Trophoblast cell (in vitro differentiated cells and primary cell): ENCODE data around the gene CBFA2T3.

ENCODE experiments used
- DNase-seq, 2 donors: peaks; one replicate each; pipeline ENCODE4 v3.0.0-alpha.2; 2016
- H2AFZ ChIP-seq: 2 replicates; pipeline ENCODE4 v1.6.1; 2013; ENCODE audit warnings: low read length, moderate library complexity, mild to moderate bottlenecking; ENCODE audit not compliant: insufficient read depth, poor library complexity
- H2AK5ac ChIP-seq: 2 replicates; pipeline ENCODE4 v1.6.1; 2013; ENCODE audit warnings: mild to moderate bottlenecking, low read length
- H2BK120ac ChIP-seq: 2 replicates; pipeline ENCODE4 v1.6.1; 2013; ENCODE audit warnings: low read length, mild to moderate bottlenecking, moderate library complexity; ENCODE audit not compliant: insufficient read depth, poor library complexity
- H2BK12ac ChIP-seq: 2 replicates; pipeline ENCODE4 v1.6.1; 2013; ENCODE audit warnings: mild to moderate bottlenecking, low read length, moderate library complexity
- H2BK5ac ChIP-seq: 2 replicates; pipeline ENCODE4 v1.6.1; 2013; ENCODE audit warnings: low read length, low read depth, moderate library complexity, mild to moderate bottlenecking; ENCODE audit not compliant: poor library complexity
- H3K14ac ChIP-seq: 2 replicates; pipeline ENCODE4 v1.6.1; 2013; ENCODE audit warnings: mild to moderate bottlenecking, low read length
- H3K18ac ChIP-seq: 2 replicates; pipeline ENCODE4 v1.6.1; 2013; ENCODE audit warnings: mild to moderate bottlenecking, low read length
- H3K23ac ChIP-seq: 2 replicates; pipeline ENCODE4 v1.6.1; 2013; ENCODE audit warnings: low read length
- H3K27ac ChIP-seq: 2 replicates; pipeline ENCODE4 v1.5.1; 2013; ENCODE audit warnings: low read depth, mild to moderate bottlenecking, inconsistent platforms, low read length, moderate library complexity
- H3K27me3 ChIP-seq: 2 replicates; pipeline ENCODE4 v1.6.1; 2013; ENCODE audit warnings: inconsistent platforms, mild to moderate bottlenecking, low read length, moderate library complexity; ENCODE audit not compliant: insufficient read depth
- H3K36me3 ChIP-seq, 2 experiments: 1 replicate in 1 of 2; 2 replicates in 1 of 2; pipeline ENCODE4 v1.6.1; 2013; ENCODE audit warnings: low read length in 2 of 2, mild to moderate bottlenecking in 2 of 2, moderate library complexity in 1 of 2; ENCODE audit not compliant: insufficient read depth in 2 of 2, control insufficient read depth in 1 of 2
- H3K4ac ChIP-seq: 2 replicates; pipeline ENCODE4 v1.6.1; 2013; ENCODE audit warnings: low read depth, mild to moderate bottlenecking, low read length, moderate library complexity
- H3K4me1 ChIP-seq, 2 experiments: 1 replicate in 1 of 2; 2 replicates in 1 of 2; pipeline ENCODE4 v1.6.1; 2013; ENCODE audit warnings: low read length in 2 of 2, mild to moderate bottlenecking in 2 of 2, moderate library complexity in 1 of 2; ENCODE audit not compliant: insufficient read depth in 2 of 2, control insufficient read depth in 1 of 2
- H3K4me2 ChIP-seq: 2 replicates; pipeline ENCODE4 v1.6.1; 2013; ENCODE audit warnings: inconsistent platforms, mild to moderate bottlenecking, low read length, moderate library complexity
- H3K4me3 ChIP-seq: 2 replicates; pipeline ENCODE4 v1.5.1; 2013; ENCODE audit warnings: mild to moderate bottlenecking, low read depth, low read length, inconsistent platforms
- H3K79me1 ChIP-seq: one replicate; pipeline ENCODE4 v1.6.1; 2013; ENCODE audit warnings: low read length
- H3K79me2 ChIP-seq: 2 replicates; pipeline ENCODE4 v1.6.1; 2013; ENCODE audit warnings: low read length, mild to moderate bottlenecking; ENCODE audit not compliant: control insufficient read depth, insufficient read depth, poor library complexity
- H3K9ac ChIP-seq: 2 replicates; pipeline ENCODE4 v1.6.1; 2013; ENCODE audit warnings: mild to moderate bottlenecking, low read length
- H3K9me3 ChIP-seq: 2 replicates; pipeline ENCODE4 v1.6.1; 2013; ENCODE audit warnings: low read depth, mild to moderate bottlenecking, control low read depth, inconsistent platforms, low read length; ENCODE audit not compliant: insufficient read depth
- H4K12ac ChIP-seq: 2 replicates; pipeline ENCODE4 v1.6.1; 2013; ENCODE audit warnings: low read depth, mild to moderate bottlenecking, low read length, moderate library complexity
- H4K8ac ChIP-seq: 2 replicates; pipeline ENCODE4 v1.6.1; 2013; ENCODE audit warnings: low read depth, mild to moderate bottlenecking, low read length, moderate library complexity
- H4K91ac ChIP-seq: one replicate; pipeline ENCODE4 v1.6.1; 2013; ENCODE audit warnings: low read depth, mild to moderate bottlenecking, low read length, moderate library complexity
- WGBS: extraction: QIAGEN DNeasy Blood & Tissue Kit; methylation state at CpG from one replicate; pipeline ENCODE4 v1.1.7; 2013; ENCODE audit warnings: missing lambda C conversion rate; ENCODE audit not compliant: insufficient read length, insufficient coverage; ENCODE audit errors: extremely low coverage; 5-methylcytosine and 5-hydroxymethylcytosine counted together

Gene CBFA2T3

GRCh38 chr16:88856122-88856827 is 120.7 kb downstream of the CBFA2T3 start:
- H2AK5ac ChIP-seq, result peak overlapping the region; percentile 38
- H3K79me1 ChIP-seq, result peaks cover 8% of the 10 kb centered on the region
- peak overlapping the region; percentile 90 for H3K18ac ChIP-seq
- H2BK5ac ChIP-seq, result peak overlapping the region; percentile 37
- H3K27me3 ChIP-seq, result no peaks in the 10 kb centered on the region
- peaks cover 29 to 36% of the 10 kb centered on the region in 2 experiments for H3K36me3 ChIP-seq
- H3K23ac ChIP-seq, result no peak overlapping the region
- H3K4me2 ChIP-seq, result peak overlapping the region; percentile 68
- H2BK12ac ChIP-seq, result no peak overlapping the region
- H3K4ac ChIP-seq, result peak overlapping the region; percentile 29
- H3K79me2 ChIP-seq, result peaks cover 8% of the 10 kb centered on the region
- peak overlapping the region; percentile 53 for H2AFZ ChIP-seq
- DNase-seq, result no peak
- H4K91ac ChIP-seq, result peak overlapping the region; percentile 70
- H3K14ac ChIP-seq, result peak overlapping the region; percentile 85
- H4K8ac ChIP-seq, result peak overlapping the region; percentile 74
- no peak overlapping the region for H4K12ac ChIP-seq
- WGBS, result no CpG with 5 or more reads among the region's 53 CpGs
- peak overlapping the region; percentile 85 for H3K4me3 ChIP-seq
- no peak overlapping the region for H3K9ac ChIP-seq
- no peak overlapping the region for H3K27ac ChIP-seq
- no peaks in the 10 kb centered on the region for H3K9me3 ChIP-seq
- peak overlapping the region; percentile 16 for H2BK120ac ChIP-seq
- H3K4me1 ChIP-seq, result peaks cover 8% of the 10 kb centered on the region in 2 experiments

GRCh38 chr16:88855736-88856121 is 121.3 kb downstream of the CBFA2T3 start:
- no CpG with 5 or more reads among the region's 13 CpGs for WGBS

GRCh38 chr16:88855176-88855575 is 121.8 kb downstream of the CBFA2T3 start:
- Histone ChIP-seq H2AK5ac (no peak overlapping the region), H3K79me1 (peaks cover 8% of the 10 kb centered on the region), H2AFZ (no peak overlapping the region), H3K79me2 (peaks cover 8% of the 10 kb centered on the region), H2BK120ac (no peak overlapping the region), H3K27ac (no peak overlapping the region), H3K27me3 (no peaks in the 10 kb centered on the region), H3K23ac (no peak overlapping the region), H2BK5ac (no peak overlapping the region), H3K9me3 (no peaks in the 10 kb centered on the region), H3K36me3 (peaks cover 26 to 30% of the 10 kb centered on the region in 2 experiments), H3K4me1 (peaks cover 8% of the 10 kb centered on the region in 2 experiments), H3K9ac (no peak overlapping the region), H3K18ac (no peak overlapping the region), H3K4me2 (no peak overlapping the region), H4K91ac (no peak overlapping the region), H3K4ac (no peak overlapping the region), H2BK12ac (no peak overlapping the region), H4K12ac (no peak overlapping the region), H4K8ac (no peak overlapping the region), H3K4me3 (no peak overlapping the region), H3K14ac (no peak overlapping the region)
- no peak for DNase-seq
- 100% methylated on average over 1 of the region's 8 CpGs for WGBS

More at GRCh38 chr16:88855736-88856121, 121.3 kb downstream of the CBFA2T3 start:
- Histone ChIP-seq H3K79me2 (peaks cover 8% of the 10 kb centered on the region), H3K4ac (peak overlapping the region; percentile 33), H2AFZ (no peak overlapping the region), H2BK5ac (no peak overlapping the region), H3K27ac (no peak overlapping the region), H3K4me2 (peak overlapping the region; percentile 68), H2BK12ac (no peak overlapping the region), H4K8ac (no peak overlapping the region), H3K27me3 (no peaks in the 10 kb centered on the region), H3K36me3 (peaks cover 27 to 31% of the 10 kb centered on the region in 2 experiments), H3K9me3 (no peaks in the 10 kb centered on the region), H3K18ac (peak overlapping the region; percentile 90), H2BK120ac (no peak overlapping the region), H3K23ac (no peak overlapping the region), H3K9ac (no peak overlapping the region), H3K4me1 (peaks cover 8% of the 10 kb centered on the region in 2 experiments), H3K79me1 (peaks cover 8% of the 10 kb centered on the region), H4K91ac (no peak overlapping the region), H4K12ac (no peak overlapping the region), H3K4me3 (peak overlapping the region; percentile 49), H3K14ac (no peak overlapping the region), H2AK5ac (peak overlapping the region; percentile 13)
- DNase-seq, result no peak

- Histone ChIP-seq H2AK5ac (no peak overlapping the region), H4K8ac (no peak overlapping the region), H3K4me3 (no peak overlapping the region), H2BK120ac (no peak overlapping the region), H2BK12ac (no peak overlapping the region), H4K12ac (no peak overlapping the region), H3K27me3 (no peaks in the 10 kb centered on the region), H3K18ac (no peak overlapping the region), H4K91ac (no peak overlapping the region), H3K23ac (no peak overlapping the region), H3K9me3 (no peaks in the 10 kb centered on the region), H3K79me2 (peaks cover 8% of the 10 kb centered on the region), H3K27ac (no peak overlapping the region), H3K9ac (no peak overlapping the region), H3K4ac (no peak overlapping the region), H3K4me1 (peaks cover 8% of the 10 kb centered on the region in 2 experiments), H3K36me3 (peaks cover 25 to 30% of the 10 kb centered on the region in 2 experiments), H2AFZ (no peak overlapping the region), H3K14ac (no peak overlapping the region), H3K4me2 (no peak overlapping the region), H2BK5ac (no peak overlapping the region), H3K79me1 (peaks cover 8% of the 10 kb centered on the region)
- no CpG with 5 or more reads among the region's 20 CpGs for WGBS
- peak; percentile 14 to 28 for DNase-seq
These were observed 122.5 kb downstream of the CBFA2T3 start for GRCh38 chr16:88854306-88855111.
